GM23338 (cell line): ENCODE data around the gene ARHGDIA.

Source experiments
- CREB1 ChIP-seq: fragments of 250-450 bp; sonication (Bioruptor Pico); IDR thresholded peaks from 2 replicates; pipeline ENCODE4 v1.5.0; 2020; ENCODE audit warnings: low read depth, mild to moderate bottlenecking, moderate library complexity
- EZH2 ChIP-seq: fragments of 200-600 bp; sonication (generic); IDR thresholded peaks from one replicate; pipeline ENCODE4 v1.8.0; 2017; ENCODE audit warnings: antibody characterized with exemption, mild to moderate bottlenecking, low read depth; ENCODE audit not compliant: unreplicated experiment
- EZH2phosphoT487 ChIP-seq: fragments of 200-600 bp; sonication (generic); IDR thresholded peaks from one replicate; pipeline ENCODE4 v1.8.1; 2018; ENCODE audit warnings: antibody characterized with exemption; ENCODE audit not compliant: unreplicated experiment
- NANOG ChIP-seq: IDR thresholded peaks from 2 replicates; pipeline ENCODE4 v1.6.1; 2016; ENCODE audit warnings: antibody characterized with exemption, borderline replicate concordance
- REST ChIP-seq: IDR thresholded peaks from one replicate; pipeline ENCODE4 v1.6.1; 2018; ENCODE audit warnings: antibody characterized with exemption; ENCODE audit not compliant: unreplicated experiment
- TF ChIP-seq, protein P1 (sequence below), 2 experiments: fragments of 200-600 bp in 1 of 2; sonication (generic) in 1 of 2; conservative IDR thresholded peaks; 2 replicates each; pipeline versions ENCODE4 v1.5.1 to v1.6.1; 2016 to 2017; ENCODE audit warnings: antibody characterized with exemption in 2 of 2, low read depth in 2 of 2, mild to moderate bottlenecking in 2 of 2, moderate library complexity in 1 of 2

DNA sequence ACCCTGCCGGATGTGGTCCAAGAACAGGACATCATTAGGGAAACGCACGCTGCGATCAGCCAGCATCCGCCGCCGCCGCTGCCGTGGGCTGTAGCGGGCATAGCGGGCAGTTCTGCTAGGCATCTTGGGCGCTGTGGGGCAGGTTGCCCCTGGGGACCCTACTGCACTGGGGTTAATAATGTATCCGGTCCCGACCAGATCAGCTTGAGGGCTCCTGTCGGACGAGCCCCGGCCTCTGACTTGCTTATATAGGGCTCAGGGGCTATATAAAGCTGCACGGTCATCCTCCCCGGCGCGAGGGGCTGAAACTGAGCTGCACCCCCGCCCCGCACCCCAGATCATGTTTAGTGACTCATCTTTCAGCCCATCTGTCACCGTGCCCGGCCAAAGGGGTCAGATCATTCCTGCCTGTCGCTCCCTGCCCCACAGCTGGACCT lies 36.3 kb downstream of the ARHGDIA start, which contains the start of gene PPP1R27:
- TF ChIP-seq, protein P1, sequence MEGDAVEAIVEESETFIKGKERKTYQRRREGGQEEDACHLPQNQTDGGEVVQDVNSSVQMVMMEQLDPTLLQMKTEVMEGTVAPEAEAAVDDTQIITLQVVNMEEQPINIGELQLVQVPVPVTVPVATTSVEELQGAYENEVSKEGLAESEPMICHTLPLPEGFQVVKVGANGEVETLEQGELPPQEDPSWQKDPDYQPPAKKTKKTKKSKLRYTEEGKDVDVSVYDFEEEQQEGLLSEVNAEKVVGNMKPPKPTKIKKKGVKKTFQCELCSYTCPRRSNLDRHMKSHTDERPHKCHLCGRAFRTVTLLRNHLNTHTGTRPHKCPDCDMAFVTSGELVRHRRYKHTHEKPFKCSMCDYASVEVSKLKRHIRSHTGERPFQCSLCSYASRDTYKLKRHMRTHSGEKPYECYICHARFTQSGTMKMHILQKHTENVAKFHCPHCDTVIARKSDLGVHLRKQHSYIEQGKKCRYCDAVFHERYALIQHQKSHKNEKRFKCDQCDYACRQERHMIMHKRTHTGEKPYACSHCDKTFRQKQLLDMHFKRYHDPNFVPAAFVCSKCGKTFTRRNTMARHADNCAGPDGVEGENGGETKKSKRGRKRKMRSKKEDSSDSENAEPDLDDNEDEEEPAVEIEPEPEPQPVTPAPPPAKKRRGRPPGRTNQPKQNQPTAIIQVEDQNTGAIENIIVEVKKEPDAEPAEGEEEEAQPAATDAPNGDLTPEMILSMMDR (conservative IDR thresholded peaks at IDR 0.05; ENCODE audit: low read depth in 2 of 2), result no peak
- TF ChIP-seq CREB1 (CRISPR knock-in tag) (no peak), EZH2phosphoT487 (no peak), REST (no peak), NANOG (no peak), EZH2 (no peak)
